CD4-positive, alpha-beta T cell treated with Interleukin-15 for 1 hour (primary cell): Measurements from ENCODE around the gene BEGAIN.

Experiments
- DNase-seq: peaks from one replicate; pipeline ENCODE4 v3.0.0-alpha.2; 2020

The BEGAIN gene

GRCh38 chr14:100567009-100567876 lies 20.0 kb downstream of the BEGAIN start:
- no peak for DNase-seq

- DNase-seq = no peak
These were observed 20.6 kb downstream of the BEGAIN start for GRCh38 chr14:100566586-100566985.

- no peak for DNase-seq
These were observed 21.1 kb downstream of the BEGAIN start for GRCh38 chr14:100566119-100566518.

- DNase-seq = no peak
These were observed 21.6 kb downstream of the BEGAIN start for GRCh38 chr14:100565650-100566049.

DNA sequence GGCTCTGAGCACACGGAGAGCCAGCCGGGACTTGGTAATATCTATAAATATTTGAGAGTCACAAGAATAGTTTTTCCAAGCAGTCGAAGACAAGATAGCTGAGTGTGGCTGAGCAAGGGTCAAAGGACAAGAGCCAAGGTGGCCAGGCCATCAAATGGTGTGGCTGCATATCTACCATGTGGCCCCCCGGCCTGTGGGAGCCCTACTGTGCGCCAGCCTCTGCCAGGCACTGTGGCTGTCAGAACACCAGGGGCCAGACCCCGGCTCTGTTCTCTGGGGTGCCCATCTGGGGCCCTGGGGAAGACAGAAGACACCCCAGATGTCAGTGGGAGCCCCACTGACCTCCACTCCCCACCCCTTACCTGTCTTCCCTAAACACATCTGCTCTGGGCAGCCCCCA lies 22.7 kb downstream of the BEGAIN start:
- no peak for DNase-seq

DNA sequence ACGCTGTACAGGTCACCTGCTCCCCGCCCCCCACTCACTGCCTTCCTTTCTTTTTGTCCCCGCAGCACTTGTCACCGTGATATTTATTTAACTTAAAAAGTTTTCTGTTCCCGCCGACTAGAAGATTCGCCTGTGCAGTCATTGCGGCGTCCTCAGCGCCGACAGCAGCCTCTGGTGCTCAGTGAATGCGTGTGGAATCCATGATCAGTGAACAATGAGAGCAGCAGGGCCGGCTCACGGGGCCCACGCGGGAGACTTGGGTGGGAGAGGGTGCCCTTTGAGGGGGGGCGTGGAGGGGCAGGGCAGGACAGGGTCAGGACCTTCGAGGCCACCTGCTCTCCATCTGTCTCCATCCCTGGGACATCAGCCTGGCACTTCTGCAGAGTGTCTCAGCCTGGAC lies 24.5 kb downstream of the BEGAIN start:
- no peak for DNase-seq

DNA sequence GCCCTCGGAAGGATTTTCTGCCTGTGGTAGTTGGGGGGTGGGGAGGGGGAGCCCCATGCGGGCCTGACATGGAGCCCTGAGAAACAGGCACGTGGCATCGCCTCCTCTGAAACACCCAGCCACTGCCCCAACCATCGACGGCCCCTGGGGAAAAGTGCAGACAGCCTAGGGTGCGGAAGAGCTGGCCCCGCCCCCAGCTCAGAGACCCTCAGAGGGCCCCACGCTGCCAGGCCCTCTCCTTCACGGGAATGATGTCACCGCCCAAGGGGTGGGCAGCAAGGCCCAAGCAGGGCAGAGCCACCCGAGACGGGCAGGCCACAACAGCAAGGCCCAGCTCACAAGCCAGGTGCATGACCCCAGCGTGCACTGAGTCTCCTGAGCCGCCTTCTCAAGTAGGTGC lies 26.2 kb downstream of the BEGAIN start:
- DNase-seq = no peak

- no peak for DNase-seq
These were observed 26.7 kb downstream of the BEGAIN start for GRCh38 chr14:100560471-100560870.

DNA sequence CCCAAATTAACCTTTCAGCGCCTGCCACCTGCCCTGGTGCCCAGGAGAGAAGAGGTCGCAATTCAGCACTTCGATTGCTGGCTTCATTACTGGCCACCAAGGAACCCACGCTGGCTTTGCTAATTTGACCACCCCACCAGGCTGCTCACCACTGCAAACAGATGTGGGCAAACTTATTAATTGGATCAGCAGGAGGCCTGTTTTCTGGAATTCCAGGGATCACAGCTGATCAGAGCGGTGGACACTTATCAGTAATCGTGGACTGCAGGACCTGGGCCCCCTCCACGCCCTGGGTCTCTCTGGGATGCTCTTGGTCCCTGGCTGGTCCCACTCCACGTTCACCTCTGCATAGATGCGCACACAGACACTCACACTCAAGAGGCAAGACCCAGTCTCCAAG lies 27.8 kb downstream of the BEGAIN start:
- no peak for DNase-seq

- DNase-seq = no peak
These were observed 28.3 kb downstream of the BEGAIN start for GRCh38 chr14:100558966-100559365.

DNA sequence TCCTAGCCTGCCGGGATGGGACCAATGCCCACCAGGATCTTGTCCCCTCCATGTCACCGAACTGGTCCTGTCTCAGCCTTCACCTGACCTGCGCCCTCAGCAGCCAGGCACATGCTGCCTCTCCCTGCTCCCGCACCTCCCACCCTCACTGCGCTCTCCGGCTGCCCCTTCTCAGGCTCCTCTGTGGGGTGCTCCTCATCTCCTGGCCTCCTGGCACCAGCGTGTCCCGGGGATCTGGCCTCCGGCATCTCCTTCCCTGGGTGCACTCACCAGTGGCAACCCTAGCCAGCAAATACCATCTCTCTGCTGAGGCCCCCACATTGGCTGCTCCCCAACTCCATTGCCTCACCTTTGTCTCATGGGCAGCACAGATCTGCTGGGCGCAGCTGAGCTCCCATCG lies 29.0 kb downstream of the BEGAIN start:
- no peak for DNase-seq

DNA sequence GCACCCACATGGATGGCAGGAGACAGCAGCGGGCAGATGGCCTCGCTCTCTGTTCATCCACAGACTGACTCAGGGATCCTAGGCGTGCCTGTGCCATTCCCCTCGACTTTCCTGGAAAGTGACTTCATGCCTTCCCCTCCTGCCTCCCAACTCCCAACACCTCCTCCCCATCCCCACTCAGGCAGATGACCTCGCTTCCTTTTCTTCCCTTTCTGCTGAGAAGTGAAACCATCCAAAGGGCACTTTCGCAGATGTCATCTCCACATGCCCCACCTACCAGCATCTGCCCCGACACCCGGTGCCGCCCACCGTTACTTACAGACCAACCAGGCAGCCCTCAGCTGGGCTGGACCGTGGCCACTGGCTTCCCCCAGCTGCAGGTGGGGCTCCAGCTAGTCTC lies 29.6 kb downstream of the BEGAIN start:
- DNase-seq = peak; percentile 56

- no peak for DNase-seq
These were observed 30.2 kb downstream of the BEGAIN start for GRCh38 chr14:100556936-100557505.

GRCh38 chr14:100556140-100556475 lies 31.1 kb downstream of the BEGAIN start:
- no peak for DNase-seq

DNA sequence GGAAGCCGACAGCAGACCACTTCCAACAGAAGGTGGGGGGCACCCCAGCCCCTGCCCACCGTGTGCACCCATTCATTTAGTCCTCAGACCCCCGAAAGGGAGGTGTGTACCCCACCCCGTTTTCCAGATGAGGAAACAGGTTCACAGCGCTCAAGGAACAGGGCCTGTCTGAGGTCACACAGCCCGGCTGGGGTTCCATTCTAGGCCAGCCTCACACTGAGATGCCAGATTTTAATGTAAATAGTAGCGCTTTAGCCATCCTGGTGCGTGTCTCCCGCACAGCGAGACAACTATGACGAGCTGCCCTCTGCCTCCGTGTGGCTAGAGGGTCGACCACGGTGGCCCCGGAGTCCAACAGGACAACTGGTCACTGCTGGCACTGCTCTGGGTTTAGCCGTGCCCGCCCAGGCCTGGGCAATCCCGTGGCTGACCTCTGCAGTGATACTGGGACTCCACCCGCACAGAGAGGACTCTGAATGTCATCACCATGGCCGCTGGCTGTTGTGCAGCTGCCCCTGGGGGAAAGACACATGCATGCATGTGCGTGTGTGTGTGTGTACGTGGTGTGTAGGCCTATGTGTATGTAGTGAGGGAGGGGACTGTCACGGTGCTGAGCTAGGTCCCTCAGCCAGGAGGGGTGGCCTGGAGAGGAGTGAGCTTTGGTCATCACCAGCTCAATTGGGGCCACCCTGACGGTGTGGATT lies 31.6 kb downstream of the BEGAIN start:
- DNase-seq = no peak

GRCh38 chr14:100554696-100555320 lies 32.4 kb downstream of the BEGAIN start:
- no peak for DNase-seq

- DNase-seq = peak; percentile 71
These were observed 33.0 kb downstream of the BEGAIN start for GRCh38 chr14:100554082-100554677.

DNA sequence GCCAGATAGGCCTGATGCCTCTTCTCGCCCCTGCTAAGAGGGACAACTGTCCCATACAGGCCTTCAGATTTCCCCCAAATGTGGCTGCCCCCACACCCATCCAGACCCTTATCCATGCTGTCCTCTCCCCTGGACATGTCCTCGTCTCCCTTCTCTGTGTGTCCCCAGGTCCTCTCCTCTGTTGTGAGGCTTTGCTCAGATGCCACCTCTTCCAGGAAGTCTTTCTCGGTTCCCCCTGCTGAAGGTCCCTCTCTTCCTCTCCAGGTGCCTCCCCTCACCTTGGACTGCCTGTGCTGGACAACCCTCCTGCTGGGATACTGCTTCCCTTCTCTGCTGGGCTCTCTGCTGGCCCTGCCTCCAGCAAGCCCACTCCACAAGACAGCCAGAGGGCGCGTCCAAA lies 33.7 kb downstream of the BEGAIN start:
- DNase-seq = no peak

DNA sequence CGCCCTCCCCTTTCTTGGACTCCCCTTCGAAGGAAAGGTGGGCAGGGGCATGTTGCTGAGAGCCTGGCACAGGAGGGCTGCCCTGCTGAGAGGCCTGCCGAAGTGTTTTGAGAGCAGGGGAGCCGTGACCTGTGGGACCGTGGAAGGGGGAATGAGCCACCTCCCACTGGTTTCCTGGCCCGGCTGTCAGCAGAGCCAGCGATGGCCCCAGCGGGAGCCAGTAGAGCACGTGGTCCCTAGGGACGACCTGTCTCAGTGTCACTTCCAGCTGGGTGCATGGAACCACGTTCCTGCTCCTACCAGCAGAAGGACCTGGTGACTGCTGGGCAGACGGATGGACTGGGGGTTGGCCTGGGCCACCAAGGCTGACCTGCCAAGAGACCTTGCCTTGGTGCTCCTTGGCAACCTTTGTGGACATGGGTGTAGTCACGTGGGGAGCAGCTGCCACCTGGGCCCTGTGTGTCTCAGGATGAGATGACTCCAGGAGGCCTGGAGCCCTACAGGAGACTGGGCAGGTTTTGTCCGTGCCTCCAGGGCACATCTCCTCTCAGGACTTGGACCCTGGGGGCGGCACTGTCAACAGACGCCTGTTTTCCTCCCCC lies 34.6 kb downstream of the BEGAIN start:
- no peak for DNase-seq

GRCh38 chr14:100551056-100551455 lies 36.2 kb downstream of the BEGAIN start:
- DNase-seq = no peak

DNA sequence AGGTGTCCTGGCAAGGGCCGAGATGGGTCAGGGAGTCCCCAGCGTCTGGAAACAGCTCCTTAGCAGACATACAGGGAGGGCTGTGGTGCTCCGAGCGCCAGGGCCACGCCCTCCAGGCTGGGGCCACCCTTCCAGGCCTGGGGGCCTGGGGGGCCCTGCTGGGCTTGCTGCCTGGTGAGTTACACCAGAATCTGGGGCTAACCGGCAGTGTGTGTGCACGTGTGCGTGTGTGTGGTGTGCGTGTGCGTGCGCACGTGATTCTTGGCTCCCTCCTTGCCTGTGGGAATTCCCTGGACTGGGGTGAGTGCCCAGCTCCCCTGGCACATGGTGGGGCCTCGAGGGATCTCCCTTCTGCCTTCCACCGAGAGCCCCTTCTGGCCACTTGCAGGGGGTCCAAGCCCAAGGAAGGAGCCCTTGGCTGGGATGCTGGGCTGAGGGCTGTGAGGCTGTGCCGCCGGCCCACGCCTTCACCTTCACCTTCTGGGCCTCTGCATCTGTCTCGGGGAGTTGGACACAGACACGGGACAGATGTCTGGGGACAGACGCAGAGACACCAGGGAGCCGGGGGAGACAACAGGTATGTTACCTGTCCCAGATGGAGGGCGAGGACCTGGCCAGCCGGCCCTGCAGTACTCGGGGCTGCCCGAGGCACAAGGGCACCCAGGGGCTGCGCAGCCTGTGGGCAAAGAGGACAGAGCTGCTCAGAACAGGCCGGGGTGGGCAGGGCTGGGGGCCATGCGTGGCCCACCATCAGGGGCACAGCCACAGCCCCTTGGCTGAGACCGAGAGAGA lies 37.2 kb downstream of the BEGAIN start:
- DNase-seq = no peak

- no peak for DNase-seq
These were observed 38.3 kb downstream of the BEGAIN start for GRCh38 chr14:100548939-100549338.
